KMS-11 (cell line): Measurements from ENCODE around the gene AOPEP.

Experiments used
- H2AFZ ChIP-seq: fragments of 200-600 bp; sonication (generic); 2 replicates; pipeline ENCODE4 v1.6.1; 2016; ENCODE audit warnings: antibody characterized with exemption, mixed run types, low read depth
- H3K27ac ChIP-seq: fragments of 200-600 bp; sonication (generic); 2 replicates; pipeline ENCODE4 v1.6.1; 2016; ENCODE audit warnings: mild to moderate bottlenecking, mixed run types
- H3K27me3 ChIP-seq: fragments of 200-600 bp; sonication (generic); 2 replicates; pipeline ENCODE4 v1.6.1; 2017; ENCODE audit warnings: mild to moderate bottlenecking, low read depth, mixed run types, moderate library complexity; ENCODE audit not compliant: insufficient read depth
- H3K36me3 ChIP-seq: fragments of 200-600 bp; sonication (generic); 2 replicates; pipeline ENCODE4 v1.6.1; 2017; ENCODE audit warnings: mild to moderate bottlenecking, mixed run types; ENCODE audit not compliant: insufficient read depth
- H3K4me1 ChIP-seq: fragments of 200-600 bp; sonication (generic); 2 replicates; pipeline ENCODE4 v1.6.1; 2016; ENCODE audit warnings: mild to moderate bottlenecking, low read depth, mixed run types; ENCODE audit not compliant: poor library complexity, severe bottlenecking
- H3K4me2 ChIP-seq: fragments of 200-600 bp; sonication (generic); 2 replicates; pipeline ENCODE4 v1.7.0; 2016; ENCODE audit warnings: mild to moderate bottlenecking, mixed run types
- H3K4me3 ChIP-seq: fragments of 200-600 bp; sonication (generic); IDR thresholded peaks from 2 replicates; pipeline ENCODE4 v1.6.1; 2017; ENCODE audit warnings: low read depth, low read length, mixed read lengths; ENCODE audit not compliant: insufficient read depth
- H3K79me2 ChIP-seq: fragments of 200-600 bp; sonication (generic); 2 replicates; pipeline ENCODE4 v1.6.1; 2016; ENCODE audit warnings: low read depth, mixed run types; ENCODE audit not compliant: insufficient read depth
- H3K9ac ChIP-seq: fragments of 200-600 bp; sonication (generic); 2 replicates; pipeline ENCODE4 v1.6.1; 2016; ENCODE audit warnings: mild to moderate bottlenecking, mixed run types
- H4K20me1 ChIP-seq: fragments of 200-600 bp; sonication (generic); 2 replicates; pipeline ENCODE4 v1.6.1; 2016; ENCODE audit warnings: mild to moderate bottlenecking, mixed run types; ENCODE audit not compliant: insufficient read depth
- TF ChIP-seq, protein P1 (sequence below): fragments of 200-600 bp; sonication (generic); conservative IDR thresholded peaks from 2 replicates; pipeline ENCODE4 v1.6.1; 2017; ENCODE audit warnings: low read depth, mild to moderate bottlenecking, antibody characterized with exemption, low read length, moderate library complexity, mixed read lengths

AOPEP gene

GRCh38 chr9:94792511-94792910 lies 66.0 kb downstream of the AOPEP start:
- Histone ChIP-seq H3K79me2 (no peaks in the 10 kb centered on the region), H2AFZ (no peak overlapping the region), H3K36me3 (no peaks in the 10 kb centered on the region), H3K4me3 (no peak overlapping the region), H3K27me3 (no peaks in the 10 kb centered on the region), H3K9ac (no peak overlapping the region), H3K27ac (no peak overlapping the region), H3K4me2 (no peak overlapping the region), H4K20me1 (no peaks in the 10 kb centered on the region), H3K4me1 (no peaks in the 10 kb centered on the region)
- TF ChIP-seq, protein P1, sequence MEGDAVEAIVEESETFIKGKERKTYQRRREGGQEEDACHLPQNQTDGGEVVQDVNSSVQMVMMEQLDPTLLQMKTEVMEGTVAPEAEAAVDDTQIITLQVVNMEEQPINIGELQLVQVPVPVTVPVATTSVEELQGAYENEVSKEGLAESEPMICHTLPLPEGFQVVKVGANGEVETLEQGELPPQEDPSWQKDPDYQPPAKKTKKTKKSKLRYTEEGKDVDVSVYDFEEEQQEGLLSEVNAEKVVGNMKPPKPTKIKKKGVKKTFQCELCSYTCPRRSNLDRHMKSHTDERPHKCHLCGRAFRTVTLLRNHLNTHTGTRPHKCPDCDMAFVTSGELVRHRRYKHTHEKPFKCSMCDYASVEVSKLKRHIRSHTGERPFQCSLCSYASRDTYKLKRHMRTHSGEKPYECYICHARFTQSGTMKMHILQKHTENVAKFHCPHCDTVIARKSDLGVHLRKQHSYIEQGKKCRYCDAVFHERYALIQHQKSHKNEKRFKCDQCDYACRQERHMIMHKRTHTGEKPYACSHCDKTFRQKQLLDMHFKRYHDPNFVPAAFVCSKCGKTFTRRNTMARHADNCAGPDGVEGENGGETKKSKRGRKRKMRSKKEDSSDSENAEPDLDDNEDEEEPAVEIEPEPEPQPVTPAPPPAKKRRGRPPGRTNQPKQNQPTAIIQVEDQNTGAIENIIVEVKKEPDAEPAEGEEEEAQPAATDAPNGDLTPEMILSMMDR: no peak

DNA sequence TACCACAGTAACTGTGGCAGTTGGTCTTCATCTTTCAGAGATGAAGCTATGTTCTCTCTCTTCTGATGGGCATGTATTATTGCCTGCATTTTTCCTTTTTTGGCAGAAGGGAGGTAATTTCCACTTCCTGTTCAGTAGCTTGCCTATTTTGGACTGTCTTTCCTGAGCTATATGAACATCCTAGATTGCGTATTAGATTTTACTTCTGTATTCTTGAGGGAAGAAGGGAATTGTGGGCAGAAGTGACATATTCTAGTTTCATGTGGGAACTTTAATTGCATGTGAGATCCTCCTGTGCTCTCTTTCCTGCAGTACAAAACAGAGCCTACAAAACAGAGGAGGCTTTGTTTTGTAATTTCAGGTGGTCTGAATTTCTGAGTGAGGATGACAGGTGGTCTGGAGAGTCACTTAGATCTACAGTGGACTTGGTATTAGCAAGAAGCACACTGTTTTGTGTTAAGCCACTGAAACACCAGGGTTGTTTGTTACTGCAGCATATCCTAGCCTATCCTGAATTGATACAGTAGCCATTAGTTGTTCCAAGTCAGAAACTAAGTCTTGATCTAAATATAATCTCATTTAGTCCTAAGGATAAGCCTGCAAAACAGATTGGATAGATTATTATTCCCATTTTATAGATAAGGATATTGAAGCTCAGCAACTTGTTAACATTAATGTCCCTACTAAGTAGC lies 68.1 kb downstream of the AOPEP start:
- Histone ChIP-seq H3K4me2 (no peak overlapping the region), H4K20me1 (no peaks in the 10 kb centered on the region), H3K4me1 (no peaks in the 10 kb centered on the region), H3K79me2 (no peaks in the 10 kb centered on the region), H3K36me3 (no peaks in the 10 kb centered on the region), H3K27me3 (no peaks in the 10 kb centered on the region), H2AFZ (no peak overlapping the region), H3K4me3 (no peak overlapping the region), H3K9ac (no peak overlapping the region), H3K27ac (no peak overlapping the region)
- TF ChIP-seq, protein P1: no peak

GRCh38 chr9:94796687-94797086 lies 70.2 kb downstream of the AOPEP start:
- H3K27me3 ChIP-seq: no peaks in the 10 kb centered on the region
- H3K4me3 ChIP-seq: no peak overlapping the region
- no peaks in the 10 kb centered on the region for H4K20me1 ChIP-seq
- no peaks in the 10 kb centered on the region for H3K4me1 ChIP-seq
- H3K4me2 ChIP-seq: no peak overlapping the region
- no peak overlapping the region for H2AFZ ChIP-seq
- H3K79me2 ChIP-seq: no peaks in the 10 kb centered on the region
- no peak overlapping the region for H3K9ac ChIP-seq
- TF ChIP-seq, protein P1: no peak
- no peak overlapping the region for H3K27ac ChIP-seq
- H3K36me3 ChIP-seq: no peaks in the 10 kb centered on the region

DNA sequence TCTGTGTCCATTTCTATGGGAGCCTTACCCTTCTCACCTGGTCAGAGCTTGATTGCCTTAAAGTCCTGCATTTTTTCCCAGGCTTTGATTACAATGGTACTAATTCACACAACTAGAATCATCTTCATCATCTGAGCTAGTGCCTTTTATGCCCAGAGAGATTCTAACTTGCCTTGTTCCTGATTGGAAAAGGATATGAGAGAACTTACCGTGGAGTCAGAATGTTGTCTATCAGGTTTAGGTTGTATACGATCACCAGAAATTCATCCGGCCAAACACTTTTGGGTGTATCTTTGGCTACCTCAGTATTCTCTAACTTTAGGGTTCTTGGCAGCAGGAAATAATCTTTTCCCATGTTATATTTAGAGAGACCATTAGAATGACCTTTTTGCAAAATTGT lies 71.7 kb downstream of the AOPEP start:
- Histone ChIP-seq H3K27me3 (no peaks in the 10 kb centered on the region), H3K79me2 (no peaks in the 10 kb centered on the region), H3K4me3 (no peak overlapping the region), H3K9ac (no peak overlapping the region), H2AFZ (no peak overlapping the region), H3K36me3 (no peaks in the 10 kb centered on the region), H3K27ac (no peak overlapping the region), H3K4me1 (peaks cover 4% of the 10 kb centered on the region), H4K20me1 (no peaks in the 10 kb centered on the region), H3K4me2 (no peak overlapping the region)
- TF ChIP-seq, protein P1: no peak
